Neural cell (in vitro differentiated cells): ENCODE measurements around the gene TRAPPC10.

Experiments used
- CTCF ChIP-seq: fragments of 450-650 bp; IDR thresholded peaks from 2 replicates; pipeline ENCODE4 v1.5.1; 2014; ENCODE audit warnings: antibody characterized with exemption, mild to moderate bottlenecking, moderate library complexity; ENCODE audit not compliant: poor library complexity, severe bottlenecking
- EP300 ChIP-seq: fragments of 450-650 bp; conservative IDR thresholded peaks from 2 replicates; pipeline ENCODE4 v1.6.1; 2014; ENCODE audit warnings: antibody characterized with exemption, mild to moderate bottlenecking, moderate library complexity; ENCODE audit not compliant: poor library complexity, severe bottlenecking
- POLR2AphosphoS5 ChIP-seq: IDR thresholded peaks from 2 replicates; pipeline ENCODE4 v1.6.1; 2012

GRCh38 chr21:44002511-44002910 lies 9.6 kb upstream of the TRAPPC10 start:
- TF ChIP-seq POLR2AphosphoS5 (no peak), EP300 (no peak), CTCF (no peak)
